ENCODE results near the gene UQCRHL.

DNA sequence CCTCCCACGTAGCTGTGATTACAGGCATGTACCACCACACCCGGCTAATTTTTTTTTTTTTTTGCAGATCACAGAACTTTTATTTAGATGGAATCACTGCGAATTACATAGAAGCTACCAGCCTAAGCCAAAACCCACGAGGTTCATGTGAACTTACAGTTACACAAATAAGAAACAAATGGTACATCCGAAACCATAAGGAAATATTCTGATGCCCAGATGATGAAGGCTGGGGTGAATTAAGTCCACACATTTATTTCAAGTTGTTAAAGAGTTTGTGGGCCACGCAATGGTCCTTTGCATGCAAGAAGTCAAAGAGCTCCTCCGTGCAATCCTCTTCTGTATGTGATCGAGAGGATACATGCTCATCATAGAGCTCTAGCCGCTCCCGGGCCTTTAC is 328 bp downstream of the UQCRHL start:
- TF ChIP-seq, protein P1, sequence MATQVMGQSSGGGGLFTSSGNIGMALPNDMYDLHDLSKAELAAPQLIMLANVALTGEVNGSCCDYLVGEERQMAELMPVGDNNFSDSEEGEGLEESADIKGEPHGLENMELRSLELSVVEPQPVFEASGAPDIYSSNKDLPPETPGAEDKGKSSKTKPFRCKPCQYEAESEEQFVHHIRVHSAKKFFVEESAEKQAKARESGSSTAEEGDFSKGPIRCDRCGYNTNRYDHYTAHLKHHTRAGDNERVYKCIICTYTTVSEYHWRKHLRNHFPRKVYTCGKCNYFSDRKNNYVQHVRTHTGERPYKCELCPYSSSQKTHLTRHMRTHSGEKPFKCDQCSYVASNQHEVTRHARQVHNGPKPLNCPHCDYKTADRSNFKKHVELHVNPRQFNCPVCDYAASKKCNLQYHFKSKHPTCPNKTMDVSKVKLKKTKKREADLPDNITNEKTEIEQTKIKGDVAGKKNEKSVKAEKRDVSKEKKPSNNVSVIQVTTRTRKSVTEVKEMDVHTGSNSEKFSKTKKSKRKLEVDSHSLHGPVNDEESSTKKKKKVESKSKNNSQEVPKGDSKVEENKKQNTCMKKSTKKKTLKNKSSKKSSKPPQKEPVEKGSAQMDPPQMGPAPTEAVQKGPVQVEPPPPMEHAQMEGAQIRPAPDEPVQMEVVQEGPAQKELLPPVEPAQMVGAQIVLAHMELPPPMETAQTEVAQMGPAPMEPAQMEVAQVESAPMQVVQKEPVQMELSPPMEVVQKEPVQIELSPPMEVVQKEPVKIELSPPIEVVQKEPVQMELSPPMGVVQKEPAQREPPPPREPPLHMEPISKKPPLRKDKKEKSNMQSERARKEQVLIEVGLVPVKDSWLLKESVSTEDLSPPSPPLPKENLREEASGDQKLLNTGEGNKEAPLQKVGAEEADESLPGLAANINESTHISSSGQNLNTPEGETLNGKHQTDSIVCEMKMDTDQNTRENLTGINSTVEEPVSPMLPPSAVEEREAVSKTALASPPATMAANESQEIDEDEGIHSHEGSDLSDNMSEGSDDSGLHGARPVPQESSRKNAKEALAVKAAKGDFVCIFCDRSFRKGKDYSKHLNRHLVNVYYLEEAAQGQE (IDR thresholded peaks at IDR 0.05; ENCODE audit: low read depth), result no peak
- no peak for TF ChIP-seq TAF1 (IDR thresholded peaks at IDR 0.05; ENCODE audit: low read depth)
- TF ChIP-seq, protein P2, sequence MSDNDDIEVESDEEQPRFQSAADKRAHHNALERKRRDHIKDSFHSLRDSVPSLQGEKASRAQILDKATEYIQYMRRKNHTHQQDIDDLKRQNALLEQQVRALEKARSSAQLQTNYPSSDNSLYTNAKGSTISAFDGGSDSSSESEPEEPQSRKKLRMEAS (IDR thresholded peaks at IDR 0.05), result no peak
- TF ChIP-seq EP300 (IDR thresholded peaks at IDR 0.05; ENCODE audit: borderline replicate concordance), result no peak
- TF ChIP-seq TEAD4 (IDR thresholded peaks at IDR 0.05), result no peak
- no peak for TF ChIP-seq CREB1 (IDR thresholded peaks at IDR 0.05; ENCODE audit: low read depth)
- no peak for TF ChIP-seq RAD21 (IDR thresholded peaks at IDR 0.05; ENCODE audit: low read depth)
- no peak for TF ChIP-seq CEBPB (IDR thresholded peaks at IDR 0.05)
- no peak for TF ChIP-seq TCF12 (IDR thresholded peaks at IDR 0.05; ENCODE audit: low read depth)
- no peak for TF ChIP-seq FOXM1 (IDR thresholded peaks at IDR 0.05; ENCODE audit: borderline replicate concordance, low read depth)
- TF ChIP-seq NFIC (IDR thresholded peaks at IDR 0.05), result no peak
- TF ChIP-seq ZBTB7A (IDR thresholded peaks at IDR 0.05; ENCODE audit: low read depth), result no peak
- TF ChIP-seq YY1 (IDR thresholded peaks at IDR 0.05; ENCODE audit: low read depth), result no peak
